ENCODE data around the gene P2RY2. TPM values are rescaled to one million over a fixed set of nuclear protein-coding genes. Genes with fewer than 3 reads are reported as not detected.

P2RY2 gene
- total and polyA plus RNA-seq, 2 experiments from 2014 or later = 0.63 to 1.6 TPM

DNA sequence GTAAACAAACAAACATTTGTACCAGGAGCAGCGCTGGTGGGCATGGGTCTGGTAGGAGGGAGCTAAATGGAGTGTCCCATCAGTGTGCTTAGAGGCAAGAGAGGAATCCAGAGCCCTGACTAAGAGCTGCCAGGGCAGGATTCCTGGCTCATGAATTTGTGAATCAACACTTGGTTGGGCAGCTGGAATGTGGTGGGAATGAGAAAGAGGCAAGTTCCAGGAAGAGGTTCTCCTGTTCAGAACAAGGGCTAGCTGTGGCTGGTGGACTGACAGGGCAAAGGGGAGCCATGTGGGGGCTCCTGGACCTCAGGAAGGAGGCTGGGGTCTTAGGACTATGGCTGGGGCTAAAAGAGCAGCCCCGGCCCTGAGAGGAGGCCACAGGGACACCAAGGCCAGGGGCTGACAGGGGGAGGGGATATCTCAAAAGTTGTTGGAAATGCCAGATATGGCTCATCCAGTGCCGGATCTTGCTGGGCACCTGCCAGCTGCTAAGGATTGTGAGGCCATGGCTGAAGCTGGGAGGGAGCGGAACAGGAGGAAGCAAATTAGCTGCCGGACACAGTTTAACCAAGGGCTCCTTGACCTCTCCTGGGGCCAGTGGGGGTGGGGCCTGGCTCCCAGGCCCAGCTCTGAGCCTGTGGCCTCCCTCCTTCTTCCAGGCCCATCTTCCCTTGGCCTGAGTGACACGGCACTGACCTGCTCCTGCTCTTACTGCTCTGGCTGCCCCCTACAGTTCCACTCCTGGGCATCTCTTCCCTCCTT lies 39.4 kb downstream of the P2RY2 start (continued):
- TF ChIP-seq, protein P1, sequence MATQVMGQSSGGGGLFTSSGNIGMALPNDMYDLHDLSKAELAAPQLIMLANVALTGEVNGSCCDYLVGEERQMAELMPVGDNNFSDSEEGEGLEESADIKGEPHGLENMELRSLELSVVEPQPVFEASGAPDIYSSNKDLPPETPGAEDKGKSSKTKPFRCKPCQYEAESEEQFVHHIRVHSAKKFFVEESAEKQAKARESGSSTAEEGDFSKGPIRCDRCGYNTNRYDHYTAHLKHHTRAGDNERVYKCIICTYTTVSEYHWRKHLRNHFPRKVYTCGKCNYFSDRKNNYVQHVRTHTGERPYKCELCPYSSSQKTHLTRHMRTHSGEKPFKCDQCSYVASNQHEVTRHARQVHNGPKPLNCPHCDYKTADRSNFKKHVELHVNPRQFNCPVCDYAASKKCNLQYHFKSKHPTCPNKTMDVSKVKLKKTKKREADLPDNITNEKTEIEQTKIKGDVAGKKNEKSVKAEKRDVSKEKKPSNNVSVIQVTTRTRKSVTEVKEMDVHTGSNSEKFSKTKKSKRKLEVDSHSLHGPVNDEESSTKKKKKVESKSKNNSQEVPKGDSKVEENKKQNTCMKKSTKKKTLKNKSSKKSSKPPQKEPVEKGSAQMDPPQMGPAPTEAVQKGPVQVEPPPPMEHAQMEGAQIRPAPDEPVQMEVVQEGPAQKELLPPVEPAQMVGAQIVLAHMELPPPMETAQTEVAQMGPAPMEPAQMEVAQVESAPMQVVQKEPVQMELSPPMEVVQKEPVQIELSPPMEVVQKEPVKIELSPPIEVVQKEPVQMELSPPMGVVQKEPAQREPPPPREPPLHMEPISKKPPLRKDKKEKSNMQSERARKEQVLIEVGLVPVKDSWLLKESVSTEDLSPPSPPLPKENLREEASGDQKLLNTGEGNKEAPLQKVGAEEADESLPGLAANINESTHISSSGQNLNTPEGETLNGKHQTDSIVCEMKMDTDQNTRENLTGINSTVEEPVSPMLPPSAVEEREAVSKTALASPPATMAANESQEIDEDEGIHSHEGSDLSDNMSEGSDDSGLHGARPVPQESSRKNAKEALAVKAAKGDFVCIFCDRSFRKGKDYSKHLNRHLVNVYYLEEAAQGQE (IDR thresholded peaks at IDR 0.05; ENCODE audit: unreplicated experiment) = no peak
- TF ChIP-seq ETS1 (IDR thresholded peaks at IDR 0.05) (no peak), CREB1 (CRISPR knock-in tag; IDR thresholded peaks at IDR 0.05; ENCODE audit: low read depth) (no peak), POLR2AphosphoS5 (IDR thresholded peaks at IDR 0.05; ENCODE audit: low read depth) (no peak), STAT1 (IDR thresholded peaks at IDR 0.05; ENCODE audit: unreplicated experiment) (no peak), CTCF (conservative IDR thresholded peaks at IDR 0.05; ENCODE audit: low read depth in 2 of 2) (no peak), ZNF331 (CRISPR knock-in tag; IDR thresholded peaks at IDR 0.05; ENCODE audit: low read depth) (no peak), NANOG (IDR thresholded peaks at IDR 0.05; ENCODE audit: borderline replicate concordance) (no peak), ZNF114 (CRISPR knock-in tag; IDR thresholded peaks at IDR 0.05) (no peak)

- Histone ChIP-seq H3K36me3 (ENCODE audit: insufficient read depth) (no peaks in the 10 kb centered on the region), H3F3A (replicated peaks; ENCODE audit: low read depth) (no peaks in the 10 kb centered on the region), H3K4me1 (ENCODE audit: insufficient read depth) (no peaks in the 10 kb centered on the region), H3K27me3 (ENCODE audit: insufficient read depth) (no peaks in the 10 kb centered on the region), H3K4me2 (no peak overlapping the region), H2AFZ (no peak overlapping the region), H4K20me1 (replicated peaks; ENCODE audit: insufficient read depth) (no peaks in the 10 kb centered on the region), H3K27ac (ENCODE audit: low read depth) (no peak overlapping the region), H3K4me3 (no peak overlapping the region), H3K9me2 (ENCODE audit: insufficient read depth) (no peaks in the 10 kb centered on the region), H3K79me2 (replicated peaks; ENCODE audit: insufficient read depth) (no peaks in the 10 kb centered on the region)
- DNase-seq (ENCODE audit: low spot score) = no peak
- Mint-ChIP-seq H3K4me1 (peaks cover 2% of the 10 kb centered on the region; the same call in 1 of the 3 replicates), H3K9me3 (no peaks in the 10 kb centered on the region), H3K36me3 (ENCODE audit: low read depth) (no peaks in the 10 kb centered on the region), H3K4me3 (no peak overlapping the region; the same call in 2 of the 3 replicates), H3K27me3 (ENCODE audit: insufficient read depth, low read depth, poor library complexity) (peaks cover 11% of the 10 kb centered on the region), H3K27ac (no peak overlapping the region)
- TF ChIP-seq POLR2AphosphoS5 (IDR thresholded peaks at IDR 0.05; ENCODE audit: low read depth) = no peak
- TF ChIP-seq ZNF114 (CRISPR knock-in tag; IDR thresholded peaks at IDR 0.05) = no peak
- TF ChIP-seq EZH2phosphoT487 (IDR thresholded peaks at IDR 0.05; ENCODE audit: unreplicated experiment) = no peak
- no peak for TF ChIP-seq NANOG (IDR thresholded peaks at IDR 0.05; ENCODE audit: borderline replicate concordance)
- no peak for TF ChIP-seq EZH2 (IDR thresholded peaks at IDR 0.05; ENCODE audit: low read depth, unreplicated experiment)
- no peak for TF ChIP-seq STAT1 (IDR thresholded peaks at IDR 0.05; ENCODE audit: unreplicated experiment)
- no peak for TF ChIP-seq CREB1 (CRISPR knock-in tag; IDR thresholded peaks at IDR 0.05; ENCODE audit: low read depth)
- TF ChIP-seq ZNF331 (CRISPR knock-in tag; IDR thresholded peaks at IDR 0.05; ENCODE audit: low read depth) = no peak
- ATAC-seq = peak; percentile 29; the same call in 1 of the 3 replicates
Measured at GRCh38 chr11:73258104-73259035, 40.3 kb downstream of the P2RY2 start.

Measured in GM23338 (cell line).